Thoracic aorta (tissue), 2 donors: ENCODE data around the gene KLRD1. TPM values are rescaled to one million over a fixed set of nuclear protein-coding genes. Genes with fewer than 3 reads are reported as not detected.

Source experiments
- ATAC-seq: fragments of 150-250 bp; one replicate; pipeline ENCODE4 v1.8.0; 2017; ENCODE audit warnings: low read depth; ENCODE audit not compliant: insufficient number of reproducible peaks, low FRiP score
- DNase-seq: peaks from one replicate; pipeline ENCODE4 v3.0.0-alpha.2; 2020; ENCODE audit warnings: low spot score
- H3K27ac ChIP-seq, 2 donors: fragments of 200-600 bp; sonication (generic); 1 replicate in 1 of 2; 2 replicates in 1 of 2; pipeline ENCODE4 v1.5.1; 2016; ENCODE audit warnings: mild to moderate bottlenecking in 2 of 2, moderate library complexity in 2 of 2
- H3K27me3 ChIP-seq: fragments of 200-600 bp; sonication (generic); replicated peaks from 2 replicates; pipeline ENCODE4 v1.6.0; 2016; ENCODE audit warnings: mild to moderate bottlenecking; ENCODE audit not compliant: insufficient read depth
- H3K36me3 ChIP-seq: fragments of 200-600 bp; sonication (generic); one replicate; pipeline ENCODE4 v1.5.1; 2016
- H3K4me1 ChIP-seq, 2 donors: fragments of 200-600 bp; sonication (generic); 1 replicate in 1 of 2; 2 replicates in 1 of 2; pipeline versions ENCODE4 v1.5.1 to v1.6.0; 2016; ENCODE audit warnings: low read depth in 2 of 2, mild to moderate bottlenecking in 1 of 2; ENCODE audit not compliant: control insufficient read depth in 1 of 2
- H3K4me3 ChIP-seq: fragments of 200-600 bp; sonication (generic); 2 replicates; pipeline ENCODE4 v1.5.1; 2016; ENCODE audit warnings: mild to moderate bottlenecking
- H3K9me3 ChIP-seq: fragments of 200-600 bp; sonication (generic); 2 replicates; pipeline ENCODE4 v1.5.1; 2016
- total RNA-seq, 2 donors: library from RNA; depleted of rRNA; stranded (reverse); fragments of >200 nt; gene quantifications; one replicate each; pipeline versions ENCODE4 v1.1.0 to v1.2.3, GENCODE V29; 2016
- TF ChIP-seq, protein P1 (sequence below): fragments of 200-600 bp; sonication (generic); IDR thresholded peaks from one replicate; pipeline ENCODE4 v1.5.1; 2019; ENCODE audit warnings: antibody characterized with exemption

The KLRD1 gene
- total RNA-seq, 2 donors from 2014 or later: 1.9 to 13.0 TPM

GRCh38 chr12:10361622-10362021, 54.0 kb downstream of the KLRD1 start:
- TF ChIP-seq, protein P1, sequence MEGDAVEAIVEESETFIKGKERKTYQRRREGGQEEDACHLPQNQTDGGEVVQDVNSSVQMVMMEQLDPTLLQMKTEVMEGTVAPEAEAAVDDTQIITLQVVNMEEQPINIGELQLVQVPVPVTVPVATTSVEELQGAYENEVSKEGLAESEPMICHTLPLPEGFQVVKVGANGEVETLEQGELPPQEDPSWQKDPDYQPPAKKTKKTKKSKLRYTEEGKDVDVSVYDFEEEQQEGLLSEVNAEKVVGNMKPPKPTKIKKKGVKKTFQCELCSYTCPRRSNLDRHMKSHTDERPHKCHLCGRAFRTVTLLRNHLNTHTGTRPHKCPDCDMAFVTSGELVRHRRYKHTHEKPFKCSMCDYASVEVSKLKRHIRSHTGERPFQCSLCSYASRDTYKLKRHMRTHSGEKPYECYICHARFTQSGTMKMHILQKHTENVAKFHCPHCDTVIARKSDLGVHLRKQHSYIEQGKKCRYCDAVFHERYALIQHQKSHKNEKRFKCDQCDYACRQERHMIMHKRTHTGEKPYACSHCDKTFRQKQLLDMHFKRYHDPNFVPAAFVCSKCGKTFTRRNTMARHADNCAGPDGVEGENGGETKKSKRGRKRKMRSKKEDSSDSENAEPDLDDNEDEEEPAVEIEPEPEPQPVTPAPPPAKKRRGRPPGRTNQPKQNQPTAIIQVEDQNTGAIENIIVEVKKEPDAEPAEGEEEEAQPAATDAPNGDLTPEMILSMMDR: no peak
- H3K9me3 ChIP-seq: no peaks in the 10 kb centered on the region
- no peaks in the 10 kb centered on the region for H3K36me3 ChIP-seq
- H3K27me3 ChIP-seq: no peaks in the 10 kb centered on the region
- no peak for ATAC-seq
- H3K4me1 ChIP-seq: peaks cover 10 to 43% of the 10 kb centered on the region in 2 donors
- H3K27ac ChIP-seq: peak overlapping the region; percentile 5 to 54
- DNase-seq: no peak
- peak overlapping the region; percentile 6 for H3K4me3 ChIP-seq

DNA sequence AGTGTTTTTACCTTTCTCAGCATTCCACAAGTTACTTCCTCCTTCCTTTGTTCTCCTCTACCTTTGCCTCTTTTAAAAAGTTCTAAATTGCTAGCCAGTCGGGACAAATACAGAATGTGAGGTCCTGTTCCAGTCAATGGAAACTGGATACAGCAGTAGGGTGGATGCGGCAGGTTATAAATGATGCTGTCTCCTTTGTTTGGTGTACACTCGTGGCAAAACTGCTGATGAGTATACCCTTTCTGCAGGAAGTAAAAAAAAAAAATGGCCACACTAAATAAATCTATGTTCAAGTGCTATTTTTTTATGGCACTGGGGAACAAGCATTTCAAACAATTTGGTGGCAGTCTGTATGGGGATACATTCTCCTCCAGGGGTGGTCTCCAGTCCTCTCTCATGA, 54.7 kb downstream of the KLRD1 start:
- Histone ChIP-seq H3K4me3 (no peak overlapping the region), H3K36me3 (no peaks in the 10 kb centered on the region), H3K9me3 (no peaks in the 10 kb centered on the region), H3K27ac (no peak overlapping the region), H3K4me1 (peaks cover 11 to 46% of the 10 kb centered on the region in 2 donors), H3K27me3 (no peaks in the 10 kb centered on the region)
- no peak for DNase-seq
- TF ChIP-seq, protein P1: no peak
- ATAC-seq: no peak

DNA sequence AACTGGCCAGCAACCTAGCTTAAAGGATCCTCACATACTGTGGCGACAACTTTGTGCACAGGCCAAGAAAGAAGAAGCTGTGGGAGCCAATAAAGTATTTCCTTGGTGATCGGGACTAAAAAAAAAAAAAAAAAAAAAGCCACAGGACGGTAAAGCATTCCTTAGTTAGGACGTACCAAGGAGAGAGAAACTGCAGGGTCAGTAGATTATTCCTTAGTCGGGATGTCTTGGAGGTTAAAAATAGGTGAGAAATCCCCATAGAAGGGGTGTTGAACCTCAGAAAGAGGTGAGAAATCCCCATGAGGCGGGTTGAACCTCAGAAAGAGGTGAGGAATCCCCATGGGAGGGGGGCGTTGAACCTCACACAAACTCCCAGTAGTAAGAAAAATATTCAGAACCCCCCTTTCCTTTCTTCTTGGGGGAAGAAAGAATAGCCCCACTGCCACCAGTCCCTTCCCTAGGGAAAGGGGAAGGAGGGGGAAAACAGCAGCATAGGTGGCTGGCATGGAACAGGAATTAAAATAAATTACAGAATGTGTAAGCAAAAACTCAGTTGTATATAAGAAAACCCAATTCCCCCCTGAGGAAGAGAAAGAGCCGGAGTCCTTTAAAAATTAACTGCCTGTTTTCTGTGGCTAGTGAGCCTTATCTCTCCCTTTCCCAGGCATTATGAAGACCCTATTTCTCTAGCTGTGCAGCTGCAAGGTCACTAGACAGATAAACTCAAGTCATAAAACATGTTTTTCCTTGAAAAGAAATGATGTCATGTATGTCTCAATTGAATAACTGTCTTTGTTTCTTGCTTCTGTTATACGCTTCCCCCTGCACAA, 55.4 kb downstream of the KLRD1 start:
- ATAC-seq: no peak
- Histone ChIP-seq H3K36me3 (no peaks in the 10 kb centered on the region), H3K9me3 (no peaks in the 10 kb centered on the region), H3K4me1 (peaks cover 11 to 46% of the 10 kb centered on the region in 2 donors), H3K27me3 (no peaks in the 10 kb centered on the region), H3K27ac (peak overlapping the region; percentile 86 to 87), H3K4me3 (no peak overlapping the region)
- TF ChIP-seq, protein P1: no peak
- DNase-seq: no peak

- ATAC-seq (no peak), DNase-seq (no peak)
- Histone ChIP-seq H3K27ac (peak overlapping the region; percentile 86 to 87), H3K4me1 (peaks cover 11 to 46% of the 10 kb centered on the region in 2 donors), H3K36me3 (no peaks in the 10 kb centered on the region), H3K9me3 (no peaks in the 10 kb centered on the region), H3K4me3 (peak overlapping the region; percentile 88), H3K27me3 (no peaks in the 10 kb centered on the region)
- TF ChIP-seq, protein P1: no peak
Observed at GRCh38 chr12:10363658-10363913, 55.9 kb downstream of the KLRD1 start.

GRCh38 chr12:10363914-10364814, 56.5 kb downstream of the KLRD1 start:
- peak; percentile 66 for ATAC-seq
- Histone ChIP-seq H3K36me3 (no peaks in the 10 kb centered on the region), H3K27me3 (no peaks in the 10 kb centered on the region), H3K27ac (peak overlapping the region; percentile 86 to 87), H3K9me3 (no peaks in the 10 kb centered on the region), H3K4me3 (peak overlapping the region; percentile 88), H3K4me1 (peaks cover 11 to 46% of the 10 kb centered on the region in 2 donors)
- TF ChIP-seq, protein P1: no peak
- DNase-seq: no peak
